GM12878 (cell line): ENCODE data around the gene PRKCE. TPM values are rescaled to one million over a fixed set of nuclear protein-coding genes. Genes with fewer than 3 reads are reported as not detected.
A peak's percentile ranks its signal among the peaks of the same experiment; 100 is the strongest.

Experiments
- CEBPZ ChIP-seq: fragments of 150-350 bp; IDR thresholded peaks from 2 replicates; pipeline ENCODE4 v1.6.1; 2016; ENCODE audit warnings: low read depth, low read length
- DPF2 ChIP-seq: fragments of 450-650 bp; IDR thresholded peaks from 2 replicates; pipeline ENCODE4 v1.6.1; 2017; ENCODE audit warnings: mild to moderate bottlenecking
- EP300 ChIP-seq, 2 experiments: fragments of 150-350 bp in 1 of 2; IDR thresholded peaks; 2 replicates each; pipeline ENCODE4 v1.6.1; 2011 to 2012; ENCODE audit warnings: low read depth in 2 of 2, low read length in 2 of 2, borderline replicate concordance in 1 of 2, improper control_type of control experiment in 1 of 2, inconsistent platforms in 1 of 2; ENCODE audit not compliant: control insufficient read depth in 1 of 2
- IRF5 ChIP-seq: fragments of 450-650 bp; IDR thresholded peaks from 2 replicates; pipeline ENCODE4 v1.6.1; 2017; ENCODE audit warnings: borderline replicate concordance
- JUNB ChIP-seq: IDR thresholded peaks from 2 replicates; pipeline ENCODE4 v1.6.1; 2016; ENCODE audit warnings: antibody characterized with exemption, mild to moderate bottlenecking
- KAT2A ChIP-seq: conservative IDR thresholded peaks from 2 replicates; pipeline ENCODE4 v1.6.1; 2011; ENCODE audit warnings: low read depth, low read length; ENCODE audit not compliant: control insufficient read depth
- LARP7 ChIP-seq: fragments of 450-650 bp; IDR thresholded peaks from 2 replicates; pipeline ENCODE4 v1.6.1; 2017; ENCODE audit warnings: mild to moderate bottlenecking
- MEF2B ChIP-seq: fragments of 450-650 bp; IDR thresholded peaks from 2 replicates; pipeline ENCODE4 v1.6.1; 2018; ENCODE audit warnings: mild to moderate bottlenecking, moderate library complexity; ENCODE audit not compliant: partially characterized antibody, poor library complexity, severe bottlenecking
- NFXL1 ChIP-seq: fragments of 450-650 bp; IDR thresholded peaks from 2 replicates; pipeline ENCODE4 v1.6.1; 2017; ENCODE audit warnings: antibody characterized with exemption, mild to moderate bottlenecking, borderline replicate concordance
- PAX8 ChIP-seq: fragments of 450-650 bp; IDR thresholded peaks from 2 replicates; pipeline ENCODE4 v1.6.1; 2017; ENCODE audit warnings: mild to moderate bottlenecking, moderate library complexity
- SRF ChIP-seq, 2 experiments: IDR thresholded peaks; 2 replicates each; pipeline ENCODE4 v1.6.1; 2011; ENCODE audit warnings: low read depth in 2 of 2, low read length in 2 of 2, mild to moderate bottlenecking in 1 of 2, moderate library complexity in 1 of 2
- ZBTB4 ChIP-seq: fragments of 450-650 bp; formaldehyde crosslinking; IDR thresholded peaks from 2 replicates; pipeline ENCODE4 v1.4.0; 2022; ENCODE audit warnings: mild to moderate bottlenecking, moderate library complexity
- ZNF384 ChIP-seq: IDR thresholded peaks from 2 replicates; pipeline ENCODE4 v1.6.1; 2012; ENCODE audit warnings: low read depth, mild to moderate bottlenecking, low read length, improper control_type of control experiment, borderline replicate concordance
- ZSCAN29 ChIP-seq: fragments of 450-650 bp; IDR thresholded peaks from 2 replicates; pipeline ENCODE4 v1.6.1; 2017; ENCODE audit warnings: mild to moderate bottlenecking, moderate library complexity
- polyA plus RNA-seq, 11 experiments: library from polyadenylated mRNA; depleted of rRNA in 4 of 11; unstranded in 6 of 11; stranded (reverse) in 5 of 11; fragments of >200 nt; fragmentation: Nextera tagmentation in 4 of 11; fragmentation: Illumina TruSeq in 1 of 11; extraction: Ambion mirVana in 4 of 11; extraction: Trizol in 1 of 11; gene quantifications; 1 replicate in 1 of 11; 2 replicates in 10 of 11; pipeline versions ENCODE4 v1.2.1 to v1.2.3, GENCODE V29; 2011 to 2016; ENCODE audit warnings: inconsistent platforms in 2 of 11, missing spikeins in 2 of 11, low read depth in 1 of 11
- total RNA-seq, 4 experiments: library from RNA; depleted of rRNA in 3 of 4; stranded (reverse); fragments of >200 nt in 3 of 4; fragmentation: Illumina TruSeq in 1 of 4; extraction: Trizol in 1 of 4; gene quantifications; 2 replicates each; pipeline versions ENCODE4 v1.2.1 to v1.2.3, GENCODE V29; 2013 to 2021
- TF ChIP-seq, protein P1 (sequence below): IDR thresholded peaks from 2 replicates; pipeline ENCODE4 v1.6.1; 2012; ENCODE audit warnings: improper control_type of control experiment, low read depth, low read length; ENCODE audit not compliant: insufficient replicate concordance

Gene PRKCE
- total and polyA plus RNA-seq, 10 of the 15 experiments (the other 5 are each of a cell fraction or from before 2014, with no cell fraction given): 2.6 to 28.2 (median 11.3) TPM

DNA sequence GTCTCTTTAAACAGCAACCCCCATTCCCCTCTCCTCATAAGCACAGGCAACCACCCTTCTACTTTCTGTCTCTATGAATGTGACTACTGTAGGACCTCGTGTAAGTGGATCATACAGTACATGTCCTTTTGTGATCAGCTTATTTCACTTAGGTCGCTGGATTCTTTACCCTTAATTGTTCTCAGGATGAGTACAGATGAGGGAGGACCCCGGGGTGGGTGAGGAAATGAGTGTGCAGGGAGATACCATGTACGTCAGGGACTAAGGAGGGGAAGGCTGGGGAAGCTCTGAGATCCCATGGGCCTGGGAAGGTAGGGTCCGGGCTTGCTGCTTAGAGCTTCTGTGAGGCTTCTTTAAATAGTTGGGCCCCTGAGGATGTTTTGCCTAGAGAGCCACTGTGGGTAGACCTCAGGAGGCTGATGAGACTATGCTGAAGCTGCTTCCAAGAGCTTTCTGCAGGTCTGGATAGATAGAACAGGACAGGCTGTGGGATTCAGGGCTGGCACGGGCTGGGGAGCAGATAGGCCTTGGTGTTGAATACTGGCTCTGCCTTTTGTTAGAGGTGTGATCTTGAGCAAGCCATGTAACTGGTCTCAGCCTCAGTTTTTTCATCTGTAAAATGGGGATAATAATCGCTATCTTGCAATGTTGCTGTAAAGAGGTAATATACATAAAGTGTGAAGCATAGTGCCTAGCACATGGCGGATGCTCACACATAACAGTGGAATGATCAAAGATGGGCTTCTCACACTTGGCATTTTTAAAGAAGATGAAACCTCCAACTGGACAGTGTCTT is 155.3 kb downstream of the PRKCE start (continued):
- TF ChIP-seq CEBPZ (no peak), SRF (IDR thresholded peaks at IDR 0.05; ENCODE audit: low read depth in 2 of 2, low read length in 2 of 2) (0 out of 4 replicates have a peak, but pooled peaks of 1 of the 2 experiments have one; percentile 36), PAX8 (no peak), IRF5 (no peak), ZNF384 (no peak), ZSCAN29 (no peak), LARP7 (no peak), JUNB (peak; percentile 87), NFXL1 (no peak), MEF2B (peak; percentile 70), KAT2A (no peak), ZBTB4 (CRISPR knock-in tag) (no peak), EP300 (IDR thresholded peaks at IDR 0.05; ENCODE audit: borderline replicate concordance in 1 of 2, control insufficient read depth in 1 of 2, low read depth in 2 of 2, low read length in 2 of 2) (peak in 1 of 2 experiments; percentile 61; a peak in 1 of 4 replicates), DPF2 (peak; percentile 43; the same call in 1 of the 2 replicates)
- TF ChIP-seq, protein P1, sequence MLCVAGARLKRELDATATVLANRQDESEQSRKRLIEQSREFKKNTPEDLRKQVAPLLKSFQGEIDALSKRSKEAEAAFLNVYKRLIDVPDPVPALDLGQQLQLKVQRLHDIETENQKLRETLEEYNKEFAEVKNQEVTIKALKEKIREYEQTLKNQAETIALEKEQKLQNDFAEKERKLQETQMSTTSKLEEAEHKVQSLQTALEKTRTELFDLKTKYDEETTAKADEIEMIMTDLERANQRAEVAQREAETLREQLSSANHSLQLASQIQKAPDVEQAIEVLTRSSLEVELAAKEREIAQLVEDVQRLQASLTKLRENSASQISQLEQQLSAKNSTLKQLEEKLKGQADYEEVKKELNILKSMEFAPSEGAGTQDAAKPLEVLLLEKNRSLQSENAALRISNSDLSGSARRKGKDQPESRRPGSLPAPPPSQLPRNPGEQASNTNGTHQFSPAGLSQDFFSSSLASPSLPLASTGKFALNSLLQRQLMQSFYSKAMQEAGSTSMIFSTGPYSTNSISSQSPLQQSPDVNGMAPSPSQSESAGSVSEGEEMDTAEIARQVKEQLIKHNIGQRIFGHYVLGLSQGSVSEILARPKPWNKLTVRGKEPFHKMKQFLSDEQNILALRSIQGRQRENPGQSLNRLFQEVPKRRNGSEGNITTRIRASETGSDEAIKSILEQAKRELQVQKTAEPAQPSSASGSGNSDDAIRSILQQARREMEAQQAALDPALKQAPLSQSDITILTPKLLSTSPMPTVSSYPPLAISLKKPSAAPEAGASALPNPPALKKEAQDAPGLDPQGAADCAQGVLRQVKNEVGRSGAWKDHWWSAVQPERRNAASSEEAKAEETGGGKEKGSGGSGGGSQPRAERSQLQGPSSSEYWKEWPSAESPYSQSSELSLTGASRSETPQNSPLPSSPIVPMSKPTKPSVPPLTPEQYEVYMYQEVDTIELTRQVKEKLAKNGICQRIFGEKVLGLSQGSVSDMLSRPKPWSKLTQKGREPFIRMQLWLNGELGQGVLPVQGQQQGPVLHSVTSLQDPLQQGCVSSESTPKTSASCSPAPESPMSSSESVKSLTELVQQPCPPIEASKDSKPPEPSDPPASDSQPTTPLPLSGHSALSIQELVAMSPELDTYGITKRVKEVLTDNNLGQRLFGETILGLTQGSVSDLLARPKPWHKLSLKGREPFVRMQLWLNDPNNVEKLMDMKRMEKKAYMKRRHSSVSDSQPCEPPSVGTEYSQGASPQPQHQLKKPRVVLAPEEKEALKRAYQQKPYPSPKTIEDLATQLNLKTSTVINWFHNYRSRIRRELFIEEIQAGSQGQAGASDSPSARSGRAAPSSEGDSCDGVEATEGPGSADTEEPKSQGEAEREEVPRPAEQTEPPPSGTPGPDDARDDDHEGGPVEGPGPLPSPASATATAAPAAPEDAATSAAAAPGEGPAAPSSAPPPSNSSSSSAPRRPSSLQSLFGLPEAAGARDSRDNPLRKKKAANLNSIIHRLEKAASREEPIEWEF: no peak
